HG03432 (cell line): ENCODE measurements around the gene TARS2.

Experiments used
- ATAC-seq: cut with Tn5 transposase; IDR thresholded peaks from one replicate; pipeline ENCODE4 v1.9.1; 2021; ENCODE audit warnings: mild to moderate bottlenecking, moderate library complexity; ENCODE audit not compliant: unreplicated experiment

The TARS2 gene, protein sequence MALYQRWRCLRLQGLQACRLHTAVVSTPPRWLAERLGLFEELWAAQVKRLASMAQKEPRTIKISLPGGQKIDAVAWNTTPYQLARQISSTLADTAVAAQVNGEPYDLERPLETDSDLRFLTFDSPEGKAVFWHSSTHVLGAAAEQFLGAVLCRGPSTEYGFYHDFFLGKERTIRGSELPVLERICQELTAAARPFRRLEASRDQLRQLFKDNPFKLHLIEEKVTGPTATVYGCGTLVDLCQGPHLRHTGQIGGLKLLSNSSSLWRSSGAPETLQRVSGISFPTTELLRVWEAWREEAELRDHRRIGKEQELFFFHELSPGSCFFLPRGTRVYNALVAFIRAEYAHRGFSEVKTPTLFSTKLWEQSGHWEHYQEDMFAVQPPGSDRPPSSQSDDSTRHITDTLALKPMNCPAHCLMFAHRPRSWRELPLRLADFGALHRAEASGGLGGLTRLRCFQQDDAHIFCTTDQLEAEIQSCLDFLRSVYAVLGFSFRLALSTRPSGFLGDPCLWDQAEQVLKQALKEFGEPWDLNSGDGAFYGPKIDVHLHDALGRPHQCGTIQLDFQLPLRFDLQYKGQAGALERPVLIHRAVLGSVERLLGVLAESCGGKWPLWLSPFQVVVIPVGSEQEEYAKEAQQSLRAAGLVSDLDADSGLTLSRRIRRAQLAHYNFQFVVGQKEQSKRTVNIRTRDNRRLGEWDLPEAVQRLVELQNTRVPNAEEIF

GRCh38 chr1:150486966-150487762 is at the start of gene TARS2:
TARS2 (plus strand) TSS chr1:150487419; CDS start chr1:150487451, 32 bp downstream.
- ATAC-seq: peak; percentile 99

- no peak for ATAC-seq
Measured at GRCh38 chr1:150441121-150441520, 46.1 kb upstream of the TARS2 start.

DNA sequence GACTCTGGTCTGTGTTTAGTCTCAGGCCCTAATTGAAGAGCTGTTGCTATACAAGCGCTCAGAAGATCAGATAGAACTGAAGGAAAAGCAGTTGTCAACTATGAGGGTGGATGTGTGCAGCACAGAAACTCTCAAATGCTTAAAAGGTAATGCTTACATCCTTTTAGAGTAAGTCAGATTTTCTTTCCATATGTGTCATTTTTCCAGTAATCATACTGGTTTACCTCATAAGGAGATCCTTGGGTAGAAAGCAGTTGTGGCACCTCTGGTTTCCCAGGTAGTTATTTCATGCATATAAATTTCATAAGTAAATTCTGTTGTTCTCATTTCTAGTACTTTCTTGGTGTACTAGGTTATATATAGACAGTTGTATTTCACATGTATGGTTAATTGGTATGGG is 43.0 kb upstream of the TARS2 start:
- ATAC-seq: no peak

GRCh38 chr1:150456146-150456647 is 31.0 kb upstream of the TARS2 start:
- ATAC-seq: no peak

DNA sequence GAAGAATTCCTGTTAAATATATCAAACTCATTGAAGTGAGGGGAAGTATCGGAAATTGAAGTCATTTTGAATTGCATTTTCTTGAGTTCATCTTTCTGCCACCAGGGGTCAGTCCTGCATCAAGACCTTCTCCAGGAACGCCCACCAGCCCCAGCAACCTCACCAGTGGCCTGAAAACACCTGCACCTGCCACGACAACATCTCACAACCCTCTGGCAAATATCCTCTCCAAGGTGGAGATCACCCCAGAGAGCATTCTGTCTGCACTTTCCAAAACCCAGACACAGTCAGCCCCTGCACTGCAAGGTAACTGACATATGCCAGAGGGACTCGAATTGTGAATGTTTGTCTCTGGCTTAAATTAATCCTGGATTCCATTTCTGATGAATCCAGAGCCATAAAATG is 22.8 kb upstream of the TARS2 start:
- ATAC-seq: no peak

DNA sequence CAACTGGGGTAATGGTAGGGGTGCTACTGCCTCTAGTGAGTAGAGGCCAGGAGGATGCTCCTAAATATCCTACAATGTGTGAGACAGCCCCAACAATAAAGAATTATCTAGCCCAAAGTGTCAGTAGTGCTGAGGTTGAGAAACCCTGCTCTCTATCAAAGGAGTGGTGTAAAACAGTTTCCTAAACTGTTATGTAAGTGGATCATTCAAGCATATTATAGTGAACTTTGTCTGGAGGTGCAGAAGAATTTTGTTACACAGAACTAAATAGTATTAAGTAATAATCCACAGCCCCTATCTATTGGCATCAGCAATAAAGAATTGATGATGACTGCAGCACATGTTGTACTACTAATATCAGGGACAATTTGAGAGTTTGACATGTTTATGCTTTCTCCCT is 20.3 kb upstream of the TARS2 start:
- no peak for ATAC-seq

GRCh38 chr1:150469291-150469690 is 17.9 kb upstream of the TARS2 start:
- no peak for ATAC-seq

GRCh38 chr1:150472601-150473200 is 14.5 kb upstream of the TARS2 start:
- no peak for ATAC-seq

DNA sequence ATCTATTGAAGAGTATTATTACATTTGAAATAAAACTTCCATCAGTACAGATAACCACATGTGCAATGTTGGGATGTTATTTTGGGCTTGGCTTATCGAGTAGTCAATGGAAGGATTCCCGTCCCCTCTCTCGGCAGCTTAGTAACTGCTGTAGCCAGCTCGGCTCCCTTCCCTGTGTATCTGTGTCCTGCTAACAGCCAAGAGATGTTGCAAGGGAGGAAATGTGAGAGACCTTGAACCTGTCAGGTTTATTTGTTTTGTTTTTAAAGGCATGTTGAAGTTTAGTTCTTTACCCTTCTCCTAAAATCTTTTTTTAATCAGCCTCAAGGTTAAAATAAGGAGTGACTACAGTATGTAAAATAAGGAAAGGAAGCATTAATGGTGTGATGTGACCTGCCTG is 13.6 kb upstream of the TARS2 start:
- no peak for ATAC-seq

- ATAC-seq: no peak
Measured at GRCh38 chr1:150474869-150475268, 12.3 kb upstream of the TARS2 start.

- ATAC-seq: no peak
Measured at GRCh38 chr1:150476754-150477153, 10.5 kb upstream of the TARS2 start.

DNA sequence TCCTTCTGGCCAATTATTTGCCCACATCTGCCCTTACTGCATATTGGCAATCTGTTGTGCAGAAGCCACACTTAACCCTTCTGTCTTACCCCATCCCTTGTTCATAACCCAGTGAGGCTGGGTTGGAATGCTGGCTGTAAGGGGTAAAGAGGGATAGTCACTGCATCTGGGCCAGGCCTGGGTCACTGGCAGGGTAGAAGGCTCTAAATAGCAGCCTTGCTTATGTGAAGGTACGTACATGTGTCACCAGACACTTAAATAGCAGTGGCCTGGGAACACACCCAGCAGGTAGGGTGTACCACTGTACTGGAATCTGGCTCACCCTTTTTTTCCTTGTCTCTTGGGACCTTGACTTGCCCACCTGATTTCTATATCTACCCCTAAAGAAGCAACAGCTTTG is 9.9 kb upstream of the TARS2 start:
- ATAC-seq: no peak

- no peak for ATAC-seq
Measured at GRCh38 chr1:150477733-150478132, 9.5 kb upstream of the TARS2 start.

GRCh38 chr1:150479370-150479769 is 7.8 kb upstream of the TARS2 start:
- ATAC-seq: no peak

- no peak for ATAC-seq
Measured at GRCh38 chr1:150479927-150480352, 7.3 kb upstream of the TARS2 start.

GRCh38 chr1:150484431-150484830 is 2.8 kb upstream of the TARS2 start:
- ATAC-seq: no peak

- ATAC-seq: no peak
Measured at GRCh38 chr1:150484861-150485260, 2.4 kb upstream of the TARS2 start.

DNA sequence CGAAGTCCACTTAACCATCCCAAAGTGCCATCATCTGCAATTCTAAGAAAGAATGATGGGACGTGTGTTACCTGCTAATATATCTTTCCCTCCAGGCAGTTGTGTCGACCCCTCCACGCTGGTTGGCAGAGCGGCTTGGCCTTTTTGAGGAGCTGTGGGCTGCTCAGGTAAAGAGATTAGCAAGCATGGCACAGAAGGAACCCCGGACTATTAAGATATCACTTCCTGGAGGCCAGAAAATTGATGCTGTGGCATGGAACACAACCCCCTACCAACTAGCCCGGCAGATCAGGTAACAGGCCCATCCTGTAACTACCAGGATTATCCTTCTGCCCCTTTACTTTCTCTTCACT is 520 bp downstream of the TARS2 start:
- ATAC-seq: no peak

DNA sequence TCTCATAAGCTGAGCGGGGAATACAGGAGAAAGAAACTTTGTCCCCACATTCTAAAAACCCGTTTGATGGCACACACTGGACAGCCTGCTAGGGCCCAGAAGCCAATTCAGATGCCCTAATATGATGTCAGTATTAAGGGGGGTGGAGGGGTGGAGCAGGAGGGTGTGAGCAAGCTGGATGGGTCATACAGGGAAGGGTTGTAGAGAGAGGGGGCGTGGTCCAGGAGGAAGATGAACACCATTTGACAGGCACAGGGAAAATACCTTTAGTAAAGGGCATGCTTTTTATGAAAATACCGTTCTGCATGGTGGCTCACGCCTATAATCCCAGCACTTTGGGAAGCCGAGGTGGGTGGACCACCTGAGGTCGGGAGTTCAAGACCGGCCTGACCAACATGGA is 6.0 kb downstream of the TARS2 start:
- no peak for ATAC-seq

DNA sequence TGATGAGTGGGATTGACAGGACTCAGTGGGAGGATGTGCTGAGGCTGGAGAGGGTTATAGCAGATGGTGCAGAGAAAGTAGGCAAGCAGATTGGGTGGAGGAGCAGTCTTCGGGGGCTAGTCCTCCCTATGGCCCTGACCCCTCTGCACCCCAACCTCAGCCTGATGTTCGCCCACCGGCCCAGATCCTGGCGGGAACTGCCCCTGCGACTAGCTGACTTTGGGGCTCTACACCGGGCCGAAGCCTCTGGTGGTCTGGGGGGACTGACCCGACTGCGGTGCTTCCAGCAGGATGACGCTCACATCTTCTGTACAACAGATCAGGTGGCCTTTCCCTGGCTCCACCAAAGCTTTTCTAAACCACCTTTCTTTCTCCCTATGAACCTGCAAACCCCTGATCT is 11.1 kb downstream of the TARS2 start:
- no peak for ATAC-seq

DNA sequence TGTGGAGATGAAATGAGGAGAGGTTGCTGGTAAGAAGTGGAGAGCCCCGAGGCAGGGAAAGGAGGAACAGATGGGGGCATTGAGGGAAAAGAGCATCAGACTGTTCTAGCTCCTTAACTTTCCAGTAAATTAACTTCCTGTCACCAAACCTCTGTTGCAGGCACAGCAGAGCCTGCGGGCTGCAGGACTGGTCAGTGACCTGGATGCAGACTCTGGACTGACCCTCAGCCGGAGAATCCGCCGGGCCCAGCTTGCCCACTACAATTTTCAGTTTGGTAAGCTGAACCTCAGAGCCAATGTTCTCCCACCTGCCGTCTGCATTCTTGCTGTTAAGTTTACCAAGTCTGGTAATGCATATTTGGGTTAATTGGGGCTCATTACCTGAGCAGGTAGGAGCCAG is 18.2 kb downstream of the TARS2 start:
- ATAC-seq: no peak
